HepG2 (cell line): ENCODE measurements around the gene TUBB3. TPM values are rescaled to one million over a fixed set of nuclear protein-coding genes. Genes with fewer than 3 reads are reported as not detected.

Experiments used
- HMG20B ChIP-seq: conservative IDR thresholded peaks from 2 replicates; pipeline ENCODE4 v1.6.1; 2016; ENCODE audit warnings: missing genetic modification reagents, missing compliant biosample characterization
- IRF9 ChIP-seq: sonication (generic); formaldehyde crosslinking; IDR thresholded peaks from 2 replicates; pipeline ENCODE4 v1.8.0; 2022; ENCODE audit warnings: missing genetic modification reagents, mild to moderate bottlenecking, borderline replicate concordance
- KAT2B ChIP-seq: fragments of 150-350 bp; IDR thresholded peaks from 2 replicates; pipeline ENCODE4 v1.6.1; 2014; ENCODE audit warnings: low read depth, low read length, borderline replicate concordance
- PHF8 ChIP-seq: sonication (generic); formaldehyde crosslinking; IDR thresholded peaks from 2 replicates; pipeline ENCODE4 v1.5.0; 2020; ENCODE audit warnings: missing genetic modification reagents
- U2AF2 ChIP-seq: fragments of 200-400 bp; formaldehyde crosslinking; IDR thresholded peaks from 2 replicates; pipeline ENCODE4 v1.6.1; 2017; ENCODE audit warnings: low read depth, mild to moderate bottlenecking, low read length
- ZBTB21 ChIP-seq: sonication (generic); formaldehyde crosslinking; IDR thresholded peaks from 2 replicates; pipeline ENCODE4 v1.4.0; 2020; ENCODE audit warnings: missing genetic modification reagents
- ZNF138 ChIP-seq: sonication (generic); formaldehyde crosslinking; IDR thresholded peaks from 2 replicates; pipeline ENCODE4 v1.5.0; 2020; ENCODE audit warnings: mild to moderate bottlenecking, low read depth, missing genetic modification reagents
- ZNF550 ChIP-seq: sonication (generic); formaldehyde crosslinking; IDR thresholded peaks from 2 replicates; pipeline ENCODE4 v1.4.0; 2020; ENCODE audit warnings: mild to moderate bottlenecking, missing genetic modification reagents, borderline replicate concordance
- ZNF761 ChIP-seq: sonication (generic); formaldehyde crosslinking; conservative IDR thresholded peaks from 2 replicates; pipeline ENCODE4 v1.4.0; 2020; ENCODE audit warnings: mild to moderate bottlenecking, missing genetic modification reagents
- ZNF790 ChIP-seq: sonication (generic); formaldehyde crosslinking; IDR thresholded peaks from 2 replicates; pipeline ENCODE4 v1.8.0; 2022; ENCODE audit warnings: missing genetic modification reagents, mild to moderate bottlenecking, borderline replicate concordance
- polyA plus RNA-seq, 8 experiments: library from polyadenylated mRNA; depleted of rRNA in 3 of 8; stranded (reverse) in 7 of 8; unstranded in 1 of 8; fragments of >200 nt; fragmentation: Illumina TruSeq in 4 of 8; extraction: Trizol in 4 of 8; gene quantifications; 2 replicates each; pipeline versions ENCODE4 v1.2.1 to v1.2.3, GENCODE V29; 2011 to 2016; ENCODE audit warnings: low read depth in 4 of 8, missing spikeins in 1 of 8, mixed read lengths in 1 of 8; ENCODE audit not compliant: insufficient read depth in 1 of 8
- total RNA-seq, 5 experiments: library from RNA; depleted of rRNA; stranded (reverse); fragments of >200 nt; fragmentation: Illumina TruSeq; extraction: Trizol; gene quantifications; 2 replicates each; pipeline ENCODE4 v1.2.3, GENCODE V29; 2016; ENCODE audit warnings: low read depth in 1 of 5
- TF ChIP-seq, protein P1 (sequence below): sonication (generic); formaldehyde crosslinking; IDR thresholded peaks from 2 replicates; pipeline ENCODE4 v1.4.0; 2020; ENCODE audit warnings: missing genetic modification reagents, mild to moderate bottlenecking, borderline replicate concordance
- TF ChIP-seq, protein P2 (sequence below): sonication (generic); formaldehyde crosslinking; IDR thresholded peaks from 2 replicates; pipeline ENCODE4 v1.9.0; 2021; ENCODE audit warnings: mild to moderate bottlenecking, missing genetic modification reagents
- TF ChIP-seq, protein P3 (sequence below): sonication (generic); formaldehyde crosslinking; IDR thresholded peaks from 2 replicates; pipeline ENCODE4 v1.5.1; 2020; ENCODE audit warnings: mild to moderate bottlenecking, missing genetic modification reagents, moderate library complexity

The TUBB3 gene
- total and polyA plus RNA-seq, 2 of the 13 experiments (the other 11 are each of a cell fraction or from before 2014, with no cell fraction given), result 110 to 185 TPM

- TF ChIP-seq, protein P1, sequence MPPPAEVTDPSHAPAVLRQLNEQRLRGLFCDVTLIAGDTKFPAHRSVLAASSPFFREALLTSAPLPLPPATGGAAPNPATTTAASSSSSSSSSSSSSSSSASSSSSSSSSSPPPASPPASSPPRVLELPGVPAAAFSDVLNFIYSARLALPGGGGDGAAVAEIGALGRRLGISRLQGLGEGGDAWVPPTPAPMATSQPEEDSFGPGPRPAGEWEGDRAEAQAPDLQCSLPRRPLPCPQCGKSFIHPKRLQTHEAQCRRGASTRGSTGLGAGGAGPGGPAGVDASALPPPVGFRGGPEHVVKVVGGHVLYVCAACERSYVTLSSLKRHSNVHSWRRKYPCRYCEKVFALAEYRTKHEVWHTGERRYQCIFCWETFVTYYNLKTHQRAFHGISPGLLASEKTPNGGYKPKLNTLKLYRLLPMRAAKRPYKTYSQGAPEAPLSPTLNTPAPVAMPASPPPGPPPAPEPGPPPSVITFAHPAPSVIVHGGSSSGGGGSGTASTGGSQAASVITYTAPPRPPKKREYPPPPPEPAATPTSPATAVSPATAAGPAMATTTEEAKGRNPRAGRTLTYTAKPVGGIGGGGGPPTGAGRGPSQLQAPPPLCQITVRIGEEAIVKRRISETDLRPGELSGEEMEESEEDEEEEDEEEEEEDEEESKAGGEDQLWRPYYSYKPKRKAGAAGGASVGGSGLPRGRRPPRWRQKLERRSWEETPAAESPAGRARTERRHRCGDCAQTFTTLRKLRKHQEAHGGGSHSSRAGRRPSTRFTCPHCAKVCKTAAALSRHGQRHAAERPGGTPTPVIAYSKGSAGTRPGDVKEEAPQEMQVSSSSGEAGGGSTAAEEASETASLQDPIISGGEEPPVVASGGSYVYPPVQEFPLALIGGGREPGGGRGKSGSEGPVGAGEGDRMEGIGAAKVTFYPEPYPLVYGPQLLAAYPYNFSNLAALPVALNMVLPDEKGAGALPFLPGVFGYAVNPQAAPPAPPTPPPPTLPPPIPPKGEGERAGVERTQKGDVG (CRISPR knock-in tag), result peak; percentile 87; the same call in 1 of the 2 replicates
- peak; percentile 89 for TF ChIP-seq HMG20B (CRISPR knock-in tag)
- TF ChIP-seq, protein P2, sequence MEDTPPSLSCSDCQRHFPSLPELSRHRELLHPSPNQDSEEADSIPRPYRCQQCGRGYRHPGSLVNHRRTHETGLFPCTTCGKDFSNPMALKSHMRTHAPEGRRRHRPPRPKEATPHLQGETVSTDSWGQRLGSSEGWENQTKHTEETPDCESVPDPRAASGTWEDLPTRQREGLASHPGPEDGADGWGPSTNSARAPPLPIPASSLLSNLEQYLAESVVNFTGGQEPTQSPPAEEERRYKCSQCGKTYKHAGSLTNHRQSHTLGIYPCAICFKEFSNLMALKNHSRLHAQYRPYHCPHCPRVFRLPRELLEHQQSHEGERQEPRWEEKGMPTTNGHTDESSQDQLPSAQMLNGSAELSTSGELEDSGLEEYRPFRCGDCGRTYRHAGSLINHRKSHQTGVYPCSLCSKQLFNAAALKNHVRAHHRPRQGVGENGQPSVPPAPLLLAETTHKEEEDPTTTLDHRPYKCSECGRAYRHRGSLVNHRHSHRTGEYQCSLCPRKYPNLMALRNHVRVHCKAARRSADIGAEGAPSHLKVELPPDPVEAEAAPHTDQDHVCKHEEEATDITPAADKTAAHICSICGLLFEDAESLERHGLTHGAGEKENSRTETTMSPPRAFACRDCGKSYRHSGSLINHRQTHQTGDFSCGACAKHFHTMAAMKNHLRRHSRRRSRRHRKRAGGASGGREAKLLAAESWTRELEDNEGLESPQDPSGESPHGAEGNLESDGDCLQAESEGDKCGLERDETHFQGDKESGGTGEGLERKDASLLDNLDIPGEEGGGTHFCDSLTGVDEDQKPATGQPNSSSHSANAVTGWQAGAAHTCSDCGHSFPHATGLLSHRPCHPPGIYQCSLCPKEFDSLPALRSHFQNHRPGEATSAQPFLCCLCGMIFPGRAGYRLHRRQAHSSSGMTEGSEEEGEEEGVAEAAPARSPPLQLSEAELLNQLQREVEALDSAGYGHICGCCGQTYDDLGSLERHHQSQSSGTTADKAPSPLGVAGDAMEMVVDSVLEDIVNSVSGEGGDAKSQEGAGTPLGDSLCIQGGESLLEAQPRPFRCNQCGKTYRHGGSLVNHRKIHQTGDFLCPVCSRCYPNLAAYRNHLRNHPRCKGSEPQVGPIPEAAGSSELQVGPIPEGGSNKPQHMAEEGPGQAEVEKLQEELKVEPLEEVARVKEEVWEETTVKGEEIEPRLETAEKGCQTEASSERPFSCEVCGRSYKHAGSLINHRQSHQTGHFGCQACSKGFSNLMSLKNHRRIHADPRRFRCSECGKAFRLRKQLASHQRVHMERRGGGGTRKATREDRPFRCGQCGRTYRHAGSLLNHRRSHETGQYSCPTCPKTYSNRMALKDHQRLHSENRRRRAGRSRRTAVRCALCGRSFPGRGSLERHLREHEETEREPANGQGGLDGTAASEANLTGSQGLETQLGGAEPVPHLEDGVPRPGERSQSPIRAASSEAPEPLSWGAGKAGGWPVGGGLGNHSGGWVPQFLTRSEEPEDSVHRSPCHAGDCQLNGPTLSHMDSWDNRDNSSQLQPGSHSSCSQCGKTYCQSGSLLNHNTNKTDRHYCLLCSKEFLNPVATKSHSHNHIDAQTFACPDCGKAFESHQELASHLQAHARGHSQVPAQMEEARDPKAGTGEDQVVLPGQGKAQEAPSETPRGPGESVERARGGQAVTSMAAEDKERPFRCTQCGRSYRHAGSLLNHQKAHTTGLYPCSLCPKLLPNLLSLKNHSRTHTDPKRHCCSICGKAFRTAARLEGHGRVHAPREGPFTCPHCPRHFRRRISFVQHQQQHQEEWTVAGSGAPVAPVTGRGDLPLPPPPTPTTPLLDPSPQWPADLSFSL (CRISPR knock-in tag), result no peak; the same call in 1 of the 2 replicates
- TF ChIP-seq IRF9 (CRISPR knock-in tag), result peak; percentile 98
- peak; percentile 89 for TF ChIP-seq PHF8 (CRISPR knock-in tag)
- no peak for TF ChIP-seq U2AF2
- TF ChIP-seq ZNF138, result peak; percentile 100; the same call in 1 of the 2 replicates
- TF ChIP-seq KAT2B, result no peak
- TF ChIP-seq ZBTB21 (CRISPR knock-in tag), result peak; percentile 65; the same call in 1 of the 2 replicates
- TF ChIP-seq ZNF761 (CRISPR knock-in tag), result peak; percentile 95
- TF ChIP-seq ZNF550 (CRISPR knock-in tag), result peak; percentile 92
- TF ChIP-seq, protein P3, sequence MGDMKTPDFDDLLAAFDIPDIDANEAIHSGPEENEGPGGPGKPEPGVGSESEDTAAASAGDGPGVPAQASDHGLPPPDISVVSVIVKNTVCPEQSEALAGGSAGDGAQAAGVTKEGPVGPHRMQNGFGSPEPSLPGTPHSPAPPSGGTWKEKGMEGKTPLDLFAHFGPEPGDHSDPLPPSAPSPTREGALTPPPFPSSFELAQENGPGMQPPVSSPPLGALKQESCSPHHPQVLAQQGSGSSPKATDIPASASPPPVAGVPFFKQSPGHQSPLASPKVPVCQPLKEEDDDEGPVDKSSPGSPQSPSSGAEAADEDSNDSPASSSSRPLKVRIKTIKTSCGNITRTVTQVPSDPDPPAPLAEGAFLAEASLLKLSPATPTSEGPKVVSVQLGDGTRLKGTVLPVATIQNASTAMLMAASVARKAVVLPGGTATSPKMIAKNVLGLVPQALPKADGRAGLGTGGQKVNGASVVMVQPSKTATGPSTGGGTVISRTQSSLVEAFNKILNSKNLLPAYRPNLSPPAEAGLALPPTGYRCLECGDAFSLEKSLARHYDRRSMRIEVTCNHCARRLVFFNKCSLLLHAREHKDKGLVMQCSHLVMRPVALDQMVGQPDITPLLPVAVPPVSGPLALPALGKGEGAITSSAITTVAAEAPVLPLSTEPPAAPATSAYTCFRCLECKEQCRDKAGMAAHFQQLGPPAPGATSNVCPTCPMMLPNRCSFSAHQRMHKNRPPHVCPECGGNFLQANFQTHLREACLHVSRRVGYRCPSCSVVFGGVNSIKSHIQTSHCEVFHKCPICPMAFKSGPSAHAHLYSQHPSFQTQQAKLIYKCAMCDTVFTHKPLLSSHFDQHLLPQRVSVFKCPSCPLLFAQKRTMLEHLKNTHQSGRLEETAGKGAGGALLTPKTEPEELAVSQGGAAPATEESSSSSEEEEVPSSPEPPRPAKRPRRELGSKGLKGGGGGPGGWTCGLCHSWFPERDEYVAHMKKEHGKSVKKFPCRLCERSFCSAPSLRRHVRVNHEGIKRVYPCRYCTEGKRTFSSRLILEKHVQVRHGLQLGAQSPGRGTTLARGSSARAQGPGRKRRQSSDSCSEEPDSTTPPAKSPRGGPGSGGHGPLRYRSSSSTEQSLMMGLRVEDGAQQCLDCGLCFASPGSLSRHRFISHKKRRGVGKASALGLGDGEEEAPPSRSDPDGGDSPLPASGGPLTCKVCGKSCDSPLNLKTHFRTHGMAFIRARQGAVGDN (CRISPR knock-in tag), result peak; percentile 99
- no peak; the same call in 1 of the 2 replicates for TF ChIP-seq ZNF790
These were observed 5.2 kb upstream of the TUBB3 start (continued) for GRCh38 chr16:89917773-89918452.
